Pancreas (tissue), 10 donors: ENCODE measurements around the gene RCVRN. TPM values are rescaled to one million over a fixed set of nuclear protein-coding genes. Genes with fewer than 3 reads are reported as not detected.

ENCODE experiments used
- ATAC-seq, 4 donors: fragments of 200-7000 bp; cut with Tn5 transposase; one replicate each; pipeline versions ENCODE4 v1.8.0 to v1.9.1; 2020; ENCODE audit warnings: mild to moderate bottlenecking in 4 of 4, moderate library complexity in 4 of 4
- DNase-seq, 6 donors: peaks; one replicate each; pipeline ENCODE4 v3.0.0-alpha.2; 2020
- FAIRE-seq: peaks from 2 replicates; lab custom pipeline; 2012; peaks lifted over from hg19 to GRCh38; lab: Jason Lieb, UNC
- H3K27ac ChIP-seq, 4 donors: fragments of 200-600 bp; sonication (generic); 1 replicate in 3 of 4; 2 replicates in 1 of 4; pipeline versions ENCODE4 v1.5.0 to v1.8.0; 2020
- H3K27me3 ChIP-seq, 4 donors: fragments of 200-600 bp; one replicate each; pipeline ENCODE4 v1.8.0; 2021
- H3K36me3 ChIP-seq, 3 donors: fragments of 200-600 bp; sonication (generic) in 1 of 3; one replicate each; pipeline versions ENCODE4 v1.5.0 to v1.8.0; 2020 to 2021
- H3K4me1 ChIP-seq, 3 donors: fragments of 200-600 bp; one replicate each; pipeline ENCODE4 v1.8.0; 2021
- H3K4me3 ChIP-seq, 4 donors: fragments of 200-600 bp; sonication (generic) in 2 of 4; one replicate each; pipeline versions ENCODE4 v1.5.0 to v1.8.0; 2020 to 2021
- H3K9me3 ChIP-seq, 4 donors: fragments of 200-600 bp; one replicate each; pipeline ENCODE4 v1.8.0; 2021
- WGBS, 2 donors: extraction: QIAGEN DNeasy Blood & Tissue Kit; methylation state at CpG; one replicate each; pipeline ENCODE4 v1.1.7; 2013; 5-methylcytosine and 5-hydroxymethylcytosine counted together
- intact Hi-C, 3 donors: fragments of 100-400 bp; cut with DNase I; formaldehyde crosslinking; loops; one replicate each; pipeline versions ENCODE4 v1.11.1 to v1.14.2; 2022
- polyA plus RNA-seq, 2 donors: library from polyadenylated mRNA; stranded (reverse); fragments of 200-250 nt; gene quantifications; one replicate each; pipeline ENCODE4 v1.2.3, GENCODE V29; 2013
- total RNA-seq, 6 donors: library from RNA; stranded (reverse); fragmentation: NEBNext Ultra II Directional in 4 of 6; extraction: Animal tissue kit (Norgen Biotek cat#: 25700) in 4 of 6; gene quantifications; one replicate each; pipeline versions ENCODE4 v1.2.1 to v1.2.4, GENCODE V29; 2021 to 2023
- TF ChIP-seq, protein P1 (sequence below), 4 donors: fragments of 200-600 bp; sonication (generic) in 3 of 4; IDR thresholded peaks; one replicate each; pipeline versions ENCODE4 v1.5.0 to v1.8.0; 2021; ENCODE audit warnings: antibody characterized with exemption in 4 of 4
- donor health status: healthy with polysubstance abuse.
- donor health status: DM: no; HTN: no; CAD: no; lungs with moderate emphysema.
- donor health status: DM: no; HTN: no; CAD: no.
- donor health status: control.
- donor health status: control.
- donor health status: Bipolar disorder and iron deficiency.
- donor health status: DM: yes; HTN: yes; CAD: no.
- donor health status: DM: no; HTN: no; CAD: no.
- donor health status: DM: no; HTN: no; CAD: no.
- donor health status: DM: yes; HTN: yes; CAD: no.

RCVRN gene
- total RNA-seq (not detected), polyA plus RNA-seq (under 1 TPM; 0.26 to 0.30 TPM)

DNA sequence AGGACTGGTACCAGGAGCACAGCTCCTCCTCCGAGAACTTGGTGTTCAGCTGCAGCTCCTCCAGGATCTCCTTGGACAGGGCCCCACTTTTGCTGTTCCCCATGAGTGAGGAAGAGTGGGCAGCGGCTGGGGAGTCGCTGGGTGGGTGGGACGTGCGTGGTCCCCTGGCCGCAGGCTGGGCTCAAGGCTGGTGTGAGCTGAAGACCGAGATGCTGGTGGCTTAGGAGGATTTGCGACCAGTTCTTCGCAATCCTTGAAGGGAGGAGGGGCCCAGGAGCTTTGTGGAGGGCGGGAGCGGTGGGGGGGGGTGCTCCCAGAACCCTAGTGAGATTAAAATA lies at the start of gene RCVRN:
TSS of gene RCVRN (minus strand) at position 194 of the 338 bp plus-strand sequence. CDS start at position 103, 91 bp downstream.
- no peaks in the 10 kb centered on the region for H3K27me3 ChIP-seq
- 73 to 77% methylated on average over 11 of the region's 11 CpGs for WGBS, 2 donors
- intact Hi-C loops: no loop called here
- H3K4me1 ChIP-seq: no peaks in the 10 kb centered on the region
- TF ChIP-seq, protein P1, sequence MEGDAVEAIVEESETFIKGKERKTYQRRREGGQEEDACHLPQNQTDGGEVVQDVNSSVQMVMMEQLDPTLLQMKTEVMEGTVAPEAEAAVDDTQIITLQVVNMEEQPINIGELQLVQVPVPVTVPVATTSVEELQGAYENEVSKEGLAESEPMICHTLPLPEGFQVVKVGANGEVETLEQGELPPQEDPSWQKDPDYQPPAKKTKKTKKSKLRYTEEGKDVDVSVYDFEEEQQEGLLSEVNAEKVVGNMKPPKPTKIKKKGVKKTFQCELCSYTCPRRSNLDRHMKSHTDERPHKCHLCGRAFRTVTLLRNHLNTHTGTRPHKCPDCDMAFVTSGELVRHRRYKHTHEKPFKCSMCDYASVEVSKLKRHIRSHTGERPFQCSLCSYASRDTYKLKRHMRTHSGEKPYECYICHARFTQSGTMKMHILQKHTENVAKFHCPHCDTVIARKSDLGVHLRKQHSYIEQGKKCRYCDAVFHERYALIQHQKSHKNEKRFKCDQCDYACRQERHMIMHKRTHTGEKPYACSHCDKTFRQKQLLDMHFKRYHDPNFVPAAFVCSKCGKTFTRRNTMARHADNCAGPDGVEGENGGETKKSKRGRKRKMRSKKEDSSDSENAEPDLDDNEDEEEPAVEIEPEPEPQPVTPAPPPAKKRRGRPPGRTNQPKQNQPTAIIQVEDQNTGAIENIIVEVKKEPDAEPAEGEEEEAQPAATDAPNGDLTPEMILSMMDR (IDR thresholded peaks at IDR 0.05): no peak
- no peaks in the 10 kb centered on the region for H3K36me3 ChIP-seq
- no peaks in the 10 kb centered on the region for H3K9me3 ChIP-seq
- DNase-seq: no peak
- H3K4me3 ChIP-seq: no peak within 1 kb of the TSS
- H3K27ac ChIP-seq: no peak within 1 kb of the TSS
- ATAC-seq: no peak
- FAIRE-seq: no peak

DNA sequence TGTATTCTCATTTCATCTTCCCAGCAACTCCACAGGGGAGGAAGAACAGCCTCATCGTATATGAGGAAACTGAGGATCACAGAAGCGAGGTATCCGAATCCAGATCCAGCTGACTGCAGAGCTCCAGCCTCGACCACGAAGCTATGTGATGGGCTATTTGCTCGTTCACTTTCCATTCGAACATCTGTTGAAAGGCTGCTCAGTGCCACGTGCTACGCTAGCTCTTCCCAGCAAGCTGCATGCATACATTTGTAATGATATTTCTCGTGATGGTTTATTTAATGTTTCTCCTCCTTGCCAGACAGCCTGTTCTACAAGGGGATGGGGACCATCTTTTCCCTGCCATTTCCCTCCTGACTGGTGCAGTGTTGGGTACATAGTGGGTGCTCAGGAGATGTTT lies 48.4 kb upstream of the RCVRN start:
- H3K36me3 ChIP-seq: no peaks in the 10 kb centered on the region
- no peak overlapping the region for H3K4me3 ChIP-seq
- H3K27ac ChIP-seq: no peak overlapping the region
- TF ChIP-seq, protein P1 (IDR thresholded peaks at IDR 0.05): no peak
- ATAC-seq (no peak), FAIRE-seq (no peak), DNase-seq (no peak)
- H3K27me3 ChIP-seq: no peaks in the 10 kb centered on the region
- WGBS, 2 donors: 54 to 58% methylated on average over 10 of the region's 10 CpGs
- no peaks in the 10 kb centered on the region for H3K4me1 ChIP-seq
- intact Hi-C loops: no loop called here
- H3K9me3 ChIP-seq: no peaks in the 10 kb centered on the region

DNA sequence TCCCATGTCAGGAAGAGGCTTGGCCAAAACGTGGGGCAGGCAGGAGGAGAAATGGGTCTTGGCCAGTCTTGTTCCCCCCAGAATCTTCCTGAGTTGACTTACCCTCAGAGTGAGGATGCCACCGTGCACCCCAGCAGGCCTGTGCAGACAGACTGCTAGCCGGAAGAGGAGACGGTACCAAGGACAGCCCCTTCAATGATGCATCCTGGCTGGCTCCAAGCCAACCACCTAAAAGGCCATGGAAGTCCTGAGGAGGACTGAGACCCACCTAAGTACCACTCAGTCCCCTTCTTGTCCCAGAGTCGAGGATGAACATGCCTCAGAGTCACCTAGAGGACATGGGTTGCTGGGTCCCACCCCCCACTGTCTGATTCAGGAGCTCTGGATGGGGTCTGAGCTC lies 46.7 kb upstream of the RCVRN start:
- intact Hi-C loops: no loop called here
- Histone ChIP-seq H3K36me3 (no peaks in the 10 kb centered on the region), H3K4me3 (no peak overlapping the region), H3K9me3 (no peaks in the 10 kb centered on the region), H3K27ac (no peak overlapping the region), H3K27me3 (no peaks in the 10 kb centered on the region), H3K4me1 (no peaks in the 10 kb centered on the region)
- no peak for FAIRE-seq
- no peak for ATAC-seq
- no peak for DNase-seq
- TF ChIP-seq, protein P1 (IDR thresholded peaks at IDR 0.05): no peak
- 61 to 68% methylated on average over 5 of the region's 5 CpGs for WGBS, 2 donors

DNA sequence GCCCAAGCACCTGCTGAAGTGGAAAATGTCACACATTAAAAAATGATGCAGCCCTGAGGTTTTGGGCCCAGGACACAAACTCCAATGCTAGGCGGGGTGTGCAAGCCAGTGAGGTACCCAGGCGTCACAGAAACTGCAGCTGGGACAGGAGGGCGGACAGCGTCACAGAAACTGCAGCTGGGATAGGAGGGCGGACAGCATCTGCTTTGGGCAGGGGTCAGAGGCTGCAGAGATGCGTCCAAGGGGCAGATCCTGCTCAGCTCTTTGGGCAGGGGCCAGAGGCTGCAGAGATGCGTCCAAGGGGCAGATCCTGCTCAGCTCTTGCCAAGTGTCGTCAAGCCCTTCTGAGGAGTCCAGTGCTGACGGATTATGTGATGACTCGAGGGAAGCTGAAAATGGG lies 43.9 kb upstream of the RCVRN start:
- 64 to 75% methylated on average over 10 of the region's 10 CpGs for WGBS, 2 donors
- Histone ChIP-seq H3K9me3 (no peaks in the 10 kb centered on the region), H3K27ac (no peak overlapping the region), H3K27me3 (no peaks in the 10 kb centered on the region), H3K4me3 (no peak overlapping the region), H3K36me3 (no peaks in the 10 kb centered on the region), H3K4me1 (no peaks in the 10 kb centered on the region)
- intact Hi-C loops: no loop called here
- no peak for ATAC-seq
- no peak for FAIRE-seq
- no peak for DNase-seq
- TF ChIP-seq, protein P1 (IDR thresholded peaks at IDR 0.05): no peak

DNA sequence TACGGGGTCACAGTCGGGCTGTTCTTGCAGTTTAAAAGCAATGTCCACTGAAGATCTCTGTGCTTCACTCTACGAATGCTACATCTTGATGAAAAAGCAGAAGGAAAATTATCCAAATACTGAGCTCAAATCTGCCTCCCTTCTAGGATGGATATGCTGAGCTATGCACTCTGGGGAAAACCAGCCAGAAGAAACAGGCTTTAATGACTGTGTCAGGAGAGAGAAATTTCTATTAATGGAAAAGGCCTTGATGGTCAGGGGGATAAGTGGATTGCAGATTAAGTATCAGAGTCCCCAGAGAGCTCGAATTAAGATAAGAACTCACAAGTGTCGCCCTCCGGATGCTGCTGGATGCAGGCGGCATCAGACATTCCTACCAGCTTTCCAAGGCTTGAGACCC lies 39.6 kb upstream of the RCVRN start:
- WGBS, 2 donors: 56 to 66% methylated on average over 7 of the region's 7 CpGs
- TF ChIP-seq, protein P1 (IDR thresholded peaks at IDR 0.05): no peak
- intact Hi-C loops: no loop called here
- no peaks in the 10 kb centered on the region for H3K9me3 ChIP-seq
- ATAC-seq: no peak
- H3K27me3 ChIP-seq: no peaks in the 10 kb centered on the region
- H3K4me1 ChIP-seq: no peaks in the 10 kb centered on the region
- no peak overlapping the region for H3K4me3 ChIP-seq
- no peaks in the 10 kb centered on the region for H3K36me3 ChIP-seq
- no peak for FAIRE-seq
- H3K27ac ChIP-seq: no peak overlapping the region
- no peak for DNase-seq
